Left cardiac atrium (tissue), 4 donors: ENCODE data around the gene HOXB7. TPM values are rescaled to one million over a fixed set of nuclear protein-coding genes. Genes with fewer than 3 reads are reported as not detected.

Experiments used
- ATAC-seq, 2 donors: fragments of 200-7000 bp; cut with Tn5 transposase; one replicate each; pipeline ENCODE4 v1.9.1; 2020; ENCODE audit warnings: mild to moderate bottlenecking in 2 of 2, moderate library complexity in 2 of 2
- DNase-seq: peaks from one replicate; pipeline ENCODE4 v3.0.0-alpha.2; 2020
- intact Hi-C, 2 donors: fragments of 100-400 bp; cut with DNase I; formaldehyde crosslinking; loops; one replicate each; pipeline versions ENCODE4 v1.14.1 to v1.15.1; 2022 to 2023
- total RNA-seq, 2 donors: library from RNA; stranded (reverse); fragmentation: NEBNext Ultra II Directional; extraction: Animal tissue kit (Norgen Biotek cat#: 25700); gene quantifications; one replicate each; pipeline ENCODE4 v1.2.1, GENCODE V29; 2021
- donor health status: DM: no; HTN: yes; CAD: no.
- donor health status: DM: no; HTN: yes; CAD: no; lungs with severe emphysema.
- donor health status: DM: yes; HTN: yes; CAD: no.
- donor health status: Dilated cardiomyopathy.

The HOXB7 gene
- total RNA-seq, 2 donors from 2014 or later, result 0.44 to 1.1 TPM

- ATAC-seq (no peak), DNase-seq (no peak)
- intact Hi-C loops, result no loop called here
Observed at GRCh38 chr17:48600244-48601098, 10.3 kb downstream of the HOXB7 start.

- DNase-seq, result no peak
- intact Hi-C loops, result no loop called here
- no peak for ATAC-seq
Observed at GRCh38 chr17:48599354-48599753, 11.5 kb downstream of the HOXB7 start.

GRCh38 chr17:48598736-48599135, 12.1 kb downstream of the HOXB7 start:
- DNase-seq (no peak), ATAC-seq (no peak)
- intact Hi-C loops, result no loop called here

GRCh38 chr17:48597778-48598631, 12.8 kb downstream of the HOXB7 start:
- DNase-seq (peak; percentile 42), ATAC-seq (peak; percentile 27 to 55)
- intact Hi-C loops, result no loop called here

- ATAC-seq (no peak), DNase-seq (no peak)
- intact Hi-C loops, result no loop called here
Observed at GRCh38 chr17:48597528-48597777, 13.4 kb downstream of the HOXB7 start.

- peak in 1 of 2 donors; percentile 13 for ATAC-seq
- intact Hi-C loops, result no loop called here
- no peak for DNase-seq
Observed at GRCh38 chr17:48596735-48597527, 13.9 kb downstream of the HOXB7 start.

GRCh38 chr17:48596000-48596734, 14.7 kb downstream of the HOXB7 start:
- DNase-seq (no peak), ATAC-seq (no peak)
- intact Hi-C loops, result no loop called here

GRCh38 chr17:48595278-48595999, 15.4 kb downstream of the HOXB7 start:
- intact Hi-C loops, result no loop called here
- no peak for ATAC-seq
- DNase-seq, result no peak

GRCh38 chr17:48594538-48595277, 16.1 kb downstream of the HOXB7 start:
- DNase-seq (no peak), ATAC-seq (no peak)
- intact Hi-C loops, result loop anchor here in 1 of 2 donors (5.0 kb wide), 1 partner anchor 102 kb away; no protein-coding TSS in a partner anchor

- ATAC-seq, result peak; percentile 61 to 74
- peak; percentile 72 for DNase-seq
Observed at GRCh38 chr17:48593840-48594537, 16.8 kb downstream of the HOXB7 start.

GRCh38 chr17:48593126-48593829, 17.5 kb downstream of the HOXB7 start, which contains the start of gene HOXB5:
TSS of gene HOXB5 (minus strand) at chr17:48593779. CDS start at chr17:48593682, 97 bp downstream.
- peak in 1 of 2 donors; percentile 16 for ATAC-seq
- intact Hi-C loops, result loop anchor here in 1 of 2 donors (5.0 kb wide), 1 partner anchor 101 kb away; no protein-coding TSS in a partner anchor
- no peak for DNase-seq

More at GRCh38 chr17:48593840-48594537, 16.8 kb downstream of the HOXB7 start:
- intact Hi-C loops, result loop anchor here in 1 of 2 donors (5.0 kb wide), 1 partner anchor 102 kb away; no protein-coding TSS in a partner anchor

GRCh38 chr17:48592577-48592976, 18.2 kb downstream of the HOXB7 start:
- no peak for ATAC-seq
- DNase-seq, result no peak
- intact Hi-C loops, result loop anchor here in 1 of 2 donors (5.0 kb wide), 1 partner anchor 100 kb away; no protein-coding TSS in a partner anchor

- ATAC-seq (no peak), DNase-seq (no peak)
- intact Hi-C loops, result loop anchor here in 1 of 2 donors (5.0 kb wide), 1 partner anchor 100 kb away; no protein-coding TSS in a partner anchor
Observed at GRCh38 chr17:48592057-48592514, 18.7 kb downstream of the HOXB7 start.

- intact Hi-C loops, result loop anchor here in 1 of 2 donors (5.0 kb wide), 1 partner anchor 99 kb away; no protein-coding TSS in a partner anchor
- DNase-seq (no peak), ATAC-seq (no peak)
Observed at GRCh38 chr17:48591255-48592056, 19.4 kb downstream of the HOXB7 start.
